Kidney (tissue), 14 donors: Measurements from ENCODE around the gene AKR1A1. TPM values are rescaled to one million over a fixed set of nuclear protein-coding genes. Genes with fewer than 3 reads are reported as not detected.

Experiments used
- DNase-seq, 5 donors: peaks; one replicate each; pipeline ENCODE4 v3.0.0-alpha.2; 2013 to 2020
- FAIRE-seq: peaks from 2 replicates; lab custom pipeline; 2012; peaks lifted over from hg19 to GRCh38; lab: Jason Lieb, UNC
- H3K27ac ChIP-seq, 2 donors: one replicate each; pipeline ENCODE4 v1.7.0; 2013; ENCODE audit warnings: low read depth in 2 of 2, low read length in 2 of 2, inconsistent platforms in 1 of 2
- H3K27me3 ChIP-seq: one replicate; pipeline ENCODE4 v1.7.1; 2013; ENCODE audit warnings: low read length, inconsistent platforms; ENCODE audit not compliant: control insufficient read depth, insufficient read depth
- H3K36me3 ChIP-seq, 3 donors: one replicate each; pipeline versions ENCODE4 v1.7.0 to v1.7.1; 2013; ENCODE audit warnings: low read length in 3 of 3, control low read depth in 1 of 3, inconsistent platforms in 1 of 3; ENCODE audit not compliant: insufficient read depth in 3 of 3, control insufficient read depth in 2 of 3
- H3K4me1 ChIP-seq, 3 donors: one replicate each; pipeline versions ENCODE4 v1.7.0 to v1.7.1; 2013; ENCODE audit warnings: low read length in 3 of 3, inconsistent platforms in 1 of 3, low read depth in 1 of 3; ENCODE audit not compliant: control insufficient read depth in 2 of 3, insufficient read depth in 2 of 3
- H3K4me3 ChIP-seq, 3 donors: one replicate each; pipeline versions ENCODE4 v1.7.0 to v1.8.1; 2013; ENCODE audit warnings: low read length in 3 of 3, control low read depth in 1 of 3, inconsistent platforms in 1 of 3
- H3K9ac ChIP-seq, 3 donors: one replicate each; pipeline versions ENCODE4 v1.7.0 to v1.7.1; 2013; ENCODE audit warnings: low read length in 3 of 3, control low read depth in 1 of 3, inconsistent platforms in 1 of 3
- H3K9me3 ChIP-seq, 3 donors: one replicate each; pipeline versions ENCODE4 v1.7.0 to v1.7.1; 2013; ENCODE audit warnings: low read length in 3 of 3, control low read depth in 1 of 3, inconsistent platforms in 1 of 3; ENCODE audit not compliant: control insufficient read depth in 2 of 3, insufficient read depth in 1 of 3
- CTCF ChIP-seq: IDR thresholded peaks from 3 replicates; pipeline ENCODE4 v1.5.1; 2012; ENCODE audit warnings: mild to moderate bottlenecking, moderate library complexity, borderline replicate concordance; ENCODE audit not compliant: insufficient read depth; ENCODE audit errors: extremely low read depth
- intact Hi-C: fragments of 100-400 bp; cut with DNase I; formaldehyde crosslinking; loops from one replicate; pipeline ENCODE4 v1.11.1; 2022
- polyA plus RNA-seq: library from polyadenylated mRNA; stranded (reverse); fragments of 350-450 nt; fragmentation: Illumina TruSeq; extraction: RNeasy Lipid Tissue Mini Kit (QIAGEN cat#74804); gene quantifications from one replicate; pipeline ENCODE4 v1.2.3, GENCODE V29; 2014; ENCODE audit warnings: low read depth, low replicate concordance; ENCODE audit not compliant: insufficient read depth
- total RNA-seq: library from RNA; stranded (reverse); fragmentation: NEBNext Ultra II Directional; extraction: Animal tissue kit (Norgen Biotek cat#: 25700); gene quantifications from one replicate; pipeline ENCODE4 v1.2.1, GENCODE V29; 2021
- donor health status: control.
- donor health status: control.
- donor health status: control.
- donor health status: control.
- donor health status: control.
- donor health status: DM: yes; HTN: yes; CAD: no.
- donor health status: Normal renal cell carcinoma (clear cell type).

AKR1A1 gene
- total and polyA plus RNA-seq, 2 donors from 2014 or later = 147 to 431 TPM

GRCh38 chr1:45503462-45504360 is 46.9 kb upstream of the AKR1A1 start:
- H3K9me3 ChIP-seq = no peaks in the 10 kb centered on the region
- no peak overlapping the region for H3K9ac ChIP-seq
- H3K27ac ChIP-seq = no peak overlapping the region
- no peaks in the 10 kb centered on the region for H3K27me3 ChIP-seq
- intact Hi-C loops = no loop called here
- peaks cover 2 to 13% (median 5%) of the 10 kb centered on the region in 3 donors for H3K4me1 ChIP-seq
- no peak overlapping the region for H3K4me3 ChIP-seq
- no peak for FAIRE-seq
- no peak for TF ChIP-seq CTCF
- DNase-seq = no peak
- peaks cover 0 to 6% (median 0%) of the 10 kb centered on the region in 3 donors for H3K36me3 ChIP-seq

- intact Hi-C loops = no loop called here
- Histone ChIP-seq H3K4me1 (peaks cover 0 to 2% (median 0%) of the 10 kb centered on the region in 3 donors), H3K27me3 (no peaks in the 10 kb centered on the region), H3K4me3 (no peak overlapping the region), H3K9ac (no peak overlapping the region), H3K36me3 (peaks cover 0 to 22% (median 22%) of the 10 kb centered on the region in 3 donors), H3K9me3 (no peaks in the 10 kb centered on the region), H3K27ac (no peak overlapping the region)
- no peak for DNase-seq
- FAIRE-seq = no peak
- no peak for TF ChIP-seq CTCF
These were observed 43.4 kb upstream of the AKR1A1 start for GRCh38 chr1:45507195-45507594.

GRCh38 chr1:45507893-45508292 is 42.7 kb upstream of the AKR1A1 start:
- intact Hi-C loops = no loop called here
- no peak for TF ChIP-seq CTCF
- peaks cover 0 to 2% (median 0%) of the 10 kb centered on the region in 3 donors for H3K4me1 ChIP-seq
- no peak overlapping the region for H3K9ac ChIP-seq
- peaks cover 0 to 29% (median 26%) of the 10 kb centered on the region in 3 donors for H3K36me3 ChIP-seq
- H3K27ac ChIP-seq = no peak overlapping the region
- no peak for DNase-seq
- no peaks in the 10 kb centered on the region for H3K27me3 ChIP-seq
- no peaks in the 10 kb centered on the region for H3K9me3 ChIP-seq
- H3K4me3 ChIP-seq = no peak overlapping the region
- FAIRE-seq = no peak
